Panc1 (cell line): ENCODE data around the gene TLCD1. TPM values are rescaled to one million over a fixed set of nuclear protein-coding genes. Genes with fewer than 3 reads are reported as not detected.

Experiments
- ATAC-seq: fragments of 200-7000 bp; cut with Tn5 transposase; 2 replicates; pipeline ENCODE4 v1.9.1; 2020; ENCODE audit warnings: mild to moderate bottlenecking, moderate library complexity
- BruUV-seq: library from RNA; stranded (reverse); fragments of 400-500 nt; replicated peaks from 2 replicates; lab custom pipeline; 2021; lab: Mats Ljungman, UMichigan
- CTCF ChIA-PET: fragments of 300-600 bp; sonication (Branson Sonifier 250); formaldehyde crosslinking; loops from one replicate; lab custom pipeline; 2022; ENCODE audit warnings: antibody characterized with exemption; lab: Charles Lee
- POLR2A ChIA-PET: fragments of 300-600 bp; sonication (Branson Sonifier 250); formaldehyde crosslinking; loops from one replicate; lab custom pipeline; 2022; ENCODE audit warnings: antibody characterized with exemption; lab: Charles Lee
- DNase-seq: peaks from one replicate; pipeline ENCODE4 v3.0.0-alpha.2; 2010; ENCODE audit warnings: low read depth, low spot score
- H3K27ac ChIP-seq: 2 replicates; pipeline ENCODE4 v1.5.1; 2011; ENCODE audit warnings: mild to moderate bottlenecking, low read length, inconsistent platforms
- H3K27me3 ChIP-seq: fragments of 200-500 bp; sonication (Bioruptor generic); 2 replicates; pipeline ENCODE4 v1.6.0; 2014; ENCODE audit warnings: low read length, inconsistent platforms; ENCODE audit not compliant: control insufficient read depth, insufficient read depth
- H3K36me3 ChIP-seq: fragments of 200-500 bp; sonication (Bioruptor generic); 2 replicates; pipeline ENCODE4 v1.5.1; 2014; ENCODE audit warnings: inconsistent platforms, mild to moderate bottlenecking, low read length, moderate library complexity; ENCODE audit not compliant: control insufficient read depth, insufficient read depth
- H3K4me1 ChIP-seq: 2 replicates; pipeline ENCODE4 v1.5.1; 2011; ENCODE audit warnings: inconsistent platforms, mild to moderate bottlenecking, low read length, moderate library complexity; ENCODE audit not compliant: control insufficient read depth, insufficient read depth
- H3K4me3 ChIP-seq, 2 experiments: 2 replicates each; pipeline ENCODE4 v1.5.1; 2011 to 2012; ENCODE audit warnings: low read depth in 2 of 2, low read length in 2 of 2, mild to moderate bottlenecking in 2 of 2, inconsistent platforms in 1 of 2, moderate library complexity in 1 of 2
- H3K9me3 ChIP-seq: fragments of 200-500 bp; sonication (Bioruptor generic); 2 replicates; pipeline ENCODE4 v1.5.1; 2014; ENCODE audit warnings: low read depth, mild to moderate bottlenecking, inconsistent platforms, low read length, moderate library complexity; ENCODE audit not compliant: control insufficient read depth, insufficient read depth
- POLR2AphosphoS5 ChIP-seq: IDR thresholded peaks from 2 replicates; pipeline ENCODE4 v1.6.1; 2012; ENCODE audit warnings: mild to moderate bottlenecking, low read depth, low read length, moderate library complexity
- REST ChIP-seq, 2 experiments: IDR thresholded peaks; 2 replicates each; pipeline ENCODE4 v1.6.1; 2011 to 2012; ENCODE audit warnings: low read depth in 2 of 2, control low read depth in 1 of 2, low read length in 1 of 2, mild to moderate bottlenecking in 1 of 2, moderate library complexity in 1 of 2; ENCODE audit not compliant: insufficient read depth in 1 of 2
- SIN3A ChIP-seq: IDR thresholded peaks from 2 replicates; pipeline ENCODE4 v1.6.1; 2012; ENCODE audit warnings: low read depth, mild to moderate bottlenecking, low read length, moderate library complexity, borderline replicate concordance; ENCODE audit not compliant: insufficient read depth
- TCF7L2 ChIP-seq: IDR thresholded peaks from 2 replicates; pipeline ENCODE4 v1.6.1; 2011; ENCODE audit warnings: mild to moderate bottlenecking, low read depth, low read length, inconsistent platforms
- in situ Hi-C: cut with HindIII; loops from 2 replicates; pipeline ENCODE4 v1.10.0; 2016; ENCODE audit warnings: low sequenced_read_pairs, low pct_unique_long_range_greater_than_20kb
- intact Hi-C: fragments of 100-400 bp; cut with micrococcal nuclease; formaldehyde crosslinking; loops from one replicate; pipeline ENCODE4 v1.10.0; 2022; ENCODE audit not compliant: unreplicated experiment
- total RNA-seq: library from RNA; stranded (reverse); gene quantifications from one replicate; pipeline ENCODE4 v1.2.1, GENCODE V29; 2021; ENCODE audit not compliant: unreplicated experiment
- TF ChIP-seq, protein P1 (sequence below): fragments of 450-650 bp; IDR thresholded peaks from 2 replicates; pipeline ENCODE4 v1.5.1; 2017; ENCODE audit warnings: mild to moderate bottlenecking

TLCD1 gene
- total RNA-seq, 1 experiment from 2014 or later, result 55.7 TPM

DNA sequence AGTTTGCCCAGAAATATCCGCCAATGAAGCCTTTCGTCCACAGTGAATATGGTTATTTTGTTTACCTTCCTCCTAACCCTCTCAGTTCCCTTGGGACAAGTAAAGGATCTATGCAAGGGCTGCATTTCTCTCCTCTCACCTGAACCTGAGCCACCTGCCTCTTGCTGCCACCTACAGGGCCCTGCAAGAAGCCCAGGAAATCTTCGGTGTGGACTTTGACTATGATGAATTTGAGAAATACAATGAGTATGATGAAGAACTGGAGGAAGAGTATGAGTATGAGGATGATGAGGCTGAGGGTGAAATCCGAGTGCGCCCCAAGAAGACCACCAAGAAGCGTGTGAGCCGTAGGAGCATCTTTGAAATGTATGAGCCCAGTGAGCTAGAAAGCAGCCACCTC, 50.1 kb downstream of the TLCD1 start:
- Histone ChIP-seq H3K36me3 (peaks cover 39% of the 10 kb centered on the region), H3K4me1 (no peaks in the 10 kb centered on the region), H3K9me3 (no peaks in the 10 kb centered on the region), H3K4me3 (no peak overlapping the region), H3K27me3 (no peaks in the 10 kb centered on the region), H3K27ac (no peak overlapping the region)
- ChIA-PET CTCF (interaction anchor here (0.7 to 1.2 kb wide), 2 partner anchors 24 to 31 kb away, joined by 3 to 4 read pairs; partner anchors contain the start of gene BLTP2), POLR2A (interaction anchor here (0.6 to 1.2 kb wide), 3 partner anchors 9 to 61 kb away, joined by 3 read pairs; no protein-coding TSS in a partner anchor)
- ATAC-seq, result peak; percentile 79
- BruUV-seq, result no TSS peak
- DNase-seq, result no peak
- intact Hi-C loops (no loop called here), in situ Hi-C loops (no loop called here)
- TF ChIP-seq TCF7L2 (no peak), POLR2AphosphoS5 (no peak), REST (IDR thresholded peaks at IDR 0.05; ENCODE audit: insufficient read depth in 1 of 2, low read depth in 2 of 2, low read length in 1 of 2) (no peak), SIN3A (no peak)
- TF ChIP-seq, protein P1, sequence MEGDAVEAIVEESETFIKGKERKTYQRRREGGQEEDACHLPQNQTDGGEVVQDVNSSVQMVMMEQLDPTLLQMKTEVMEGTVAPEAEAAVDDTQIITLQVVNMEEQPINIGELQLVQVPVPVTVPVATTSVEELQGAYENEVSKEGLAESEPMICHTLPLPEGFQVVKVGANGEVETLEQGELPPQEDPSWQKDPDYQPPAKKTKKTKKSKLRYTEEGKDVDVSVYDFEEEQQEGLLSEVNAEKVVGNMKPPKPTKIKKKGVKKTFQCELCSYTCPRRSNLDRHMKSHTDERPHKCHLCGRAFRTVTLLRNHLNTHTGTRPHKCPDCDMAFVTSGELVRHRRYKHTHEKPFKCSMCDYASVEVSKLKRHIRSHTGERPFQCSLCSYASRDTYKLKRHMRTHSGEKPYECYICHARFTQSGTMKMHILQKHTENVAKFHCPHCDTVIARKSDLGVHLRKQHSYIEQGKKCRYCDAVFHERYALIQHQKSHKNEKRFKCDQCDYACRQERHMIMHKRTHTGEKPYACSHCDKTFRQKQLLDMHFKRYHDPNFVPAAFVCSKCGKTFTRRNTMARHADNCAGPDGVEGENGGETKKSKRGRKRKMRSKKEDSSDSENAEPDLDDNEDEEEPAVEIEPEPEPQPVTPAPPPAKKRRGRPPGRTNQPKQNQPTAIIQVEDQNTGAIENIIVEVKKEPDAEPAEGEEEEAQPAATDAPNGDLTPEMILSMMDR, result no peak; the same call in 1 of the 2 replicates

GRCh38 chr17:28675490-28675889, 50.5 kb downstream of the TLCD1 start:
- ChIA-PET CTCF (interaction anchor here (0.7 kb wide), 1 partner anchor 23 kb away, joined by 3 read pairs; no protein-coding TSS in a partner anchor), POLR2A (interaction anchor here (0.6 to 0.8 kb wide), 2 partner anchors 44 to 61 kb away, joined by 3 read pairs; no protein-coding TSS in a partner anchor)
- BruUV-seq, result no TSS peak
- intact Hi-C loops, result no loop called here
- H3K9me3 ChIP-seq, result no peaks in the 10 kb centered on the region
- H3K27me3 ChIP-seq, result no peaks in the 10 kb centered on the region
- H3K4me1 ChIP-seq, result no peaks in the 10 kb centered on the region
- peaks cover 40% of the 10 kb centered on the region for H3K36me3 ChIP-seq
- no peak for DNase-seq
- no peak overlapping the region for H3K27ac ChIP-seq
- H3K4me3 ChIP-seq, result no peak overlapping the region
- in situ Hi-C loops, result no loop called here
- TF ChIP-seq, protein P1, result no peak
- TF ChIP-seq SIN3A, result no peak
- ATAC-seq, result no peak

Other genes with a start within 250 kb of the TLCD1 start
- not detected for gene FOXN1, start 219.9 kb downstream of the TLCD1 start, total RNA-seq
- 44.7 TPM for gene UNC119, start 173.6 kb downstream of the TLCD1 start, total RNA-seq
- 78.8 TPM for gene PIGS, start 154.7 kb downstream of the TLCD1 start, total RNA-seq
- 13.4 TPM for gene ALDOC, start 149.3 kb downstream of the TLCD1 start, total RNA-seq
- 152 TPM for gene SPAG5, start 127.2 kb downstream of the TLCD1 start, total RNA-seq
- 17.2 TPM for gene RSKR, start 112.0 kb downstream of the TLCD1 start, total RNA-seq
- gene BLTP2, start 81.1 kb downstream of the TLCD1 start, total RNA-seq, result 271 TPM
- gene SDF2, start 64.3 kb downstream of the TLCD1 start, total RNA-seq, result 72.1 TPM
- gene SUPT6H, start 64.0 kb downstream of the TLCD1 start, total RNA-seq, result 108 TPM
- 4.9 TPM for gene PROCA1, start 14.3 kb downstream of the TLCD1 start, total RNA-seq
- gene RAB34, start 8.4 kb downstream of the TLCD1 start, total RNA-seq, result 284 TPM
- gene RPL23A, start 6.2 kb downstream of the TLCD1 start, total RNA-seq, result 1,475 TPM
- 11.9 TPM for gene NEK8, start 2.6 kb upstream of the TLCD1 start, total RNA-seq
- gene TRAF4, start 17.8 kb upstream of the TLCD1 start, total RNA-seq, result 108 TPM
- 38.5 TPM for gene FAM222B, start 116.6 kb upstream of the TLCD1 start, total RNA-seq
- gene ERAL1, start 128.8 kb upstream of the TLCD1 start, total RNA-seq, result 74.2 TPM
- 110 TPM for gene FLOT2, start 171.5 kb upstream of the TLCD1 start, total RNA-seq
- gene DHRS13, start 176.8 kb upstream of the TLCD1 start, total RNA-seq, result 5.2 TPM
- gene PHF12, start 225.3 kb upstream of the TLCD1 start, total RNA-seq, result 79.1 TPM